ENCODE data around the gene GIMAP6.

- TF ChIP-seq TEAD4 (IDR thresholded peaks at IDR 0.05; ENCODE audit: low read depth, low read length): no peak
- no peak for TF ChIP-seq CTCF (IDR thresholded peaks at IDR 0.05; ENCODE audit: control extremely low read depth in 1 of 3, insufficient read depth in 1 of 3, low read depth in 1 of 3, low read length in 3 of 3)
- no peak for TF ChIP-seq TAF7 (optimal IDR thresholded peaks at IDR 0.05; ENCODE audit: borderline replicate concordance, low read depth, low read length)
- TF ChIP-seq POLR2A (IDR thresholded peaks at IDR 0.05; ENCODE audit: control extremely low read depth in 1 of 2, low read depth in 2 of 2, low read length in 2 of 2): no peak
- no peak for TF ChIP-seq MAX (IDR thresholded peaks at IDR 0.05)
- no peak for TF ChIP-seq EZH2 (IDR thresholded peaks at IDR 0.05; ENCODE audit: low read depth, low read length, severe bottlenecking)
- TF ChIP-seq CEBPB (IDR thresholded peaks at IDR 0.05; ENCODE audit: low read depth, low read length): no peak
- TF ChIP-seq POLR2AphosphoS5 (IDR thresholded peaks at IDR 0.05; ENCODE audit: low read depth, low read length): no peak
- no peak for TF ChIP-seq CBX5 (IDR thresholded peaks at IDR 0.05; ENCODE audit: low read depth, low read length)
- TF ChIP-seq BRCA1 (IDR thresholded peaks at IDR 0.05; ENCODE audit: low read depth, low read length): no peak
- TF ChIP-seq SRF (IDR thresholded peaks at IDR 0.05; ENCODE audit: low read depth, low read length): no peak
- no peak for TF ChIP-seq FOSL1 (IDR thresholded peaks at IDR 0.05; ENCODE audit: insufficient read depth, low read depth, low read length)
- no peak for TF ChIP-seq KDM1A (IDR thresholded peaks at IDR 0.05; ENCODE audit: borderline replicate concordance, low read length)
- TF ChIP-seq YY1 (IDR thresholded peaks at IDR 0.05; ENCODE audit: low read depth, low read length): no peak
Observed at GRCh38 chr7:150585199-150585598, 47.0 kb downstream of the GIMAP6 start.

All from H1 (cell line).